ENCODE results near the gene OXCT1.

The OXCT1 gene

DNA sequence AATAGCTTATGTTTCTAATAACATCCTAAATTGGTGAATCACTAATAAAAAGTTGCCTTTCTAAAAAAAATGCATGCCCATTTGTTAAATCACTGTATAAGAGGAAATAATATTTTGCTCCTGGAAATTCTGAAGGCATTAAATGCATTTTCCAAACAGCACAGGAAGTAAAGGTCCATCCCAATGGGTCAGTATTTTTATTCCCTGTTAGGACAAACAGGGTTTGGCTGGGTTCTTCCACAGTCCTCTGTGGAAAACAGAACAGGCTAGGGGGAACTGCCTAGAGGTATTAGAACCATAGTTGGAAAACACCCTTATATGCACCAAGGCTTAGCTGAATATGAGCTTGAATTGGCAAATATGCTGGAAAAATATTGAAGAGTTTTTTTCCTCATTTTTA lies 85.2 kb downstream of the OXCT1 start:
- Histone ChIP-seq H3K27me3 (ENCODE audit: control insufficient read depth, insufficient read depth, low read length) (no peaks in the 10 kb centered on the region), H3K4me3 (ENCODE audit: low read length) (no peak overlapping the region), H3K9ac (ENCODE audit: low read length) (no peak overlapping the region), H3K4me1 (ENCODE audit: control insufficient read depth, insufficient read depth, low read length) (peaks cover 4% of the 10 kb centered on the region), H3K27ac (ENCODE audit: low read depth, low read length) (no peak overlapping the region), H3K36me3 (ENCODE audit: control insufficient read depth, insufficient read depth, low read length) (no peaks in the 10 kb centered on the region)

GRCh38 chr5:41778410-41778809 lies 91.8 kb downstream of the OXCT1 start:
- H3K4me3 ChIP-seq (ENCODE audit: low read length), result no peak overlapping the region
- H3K27me3 ChIP-seq (ENCODE audit: control insufficient read depth, insufficient read depth, low read length), result no peaks in the 10 kb centered on the region
- H3K36me3 ChIP-seq (ENCODE audit: control insufficient read depth, insufficient read depth, low read length), result no peaks in the 10 kb centered on the region
- H3K9ac ChIP-seq (ENCODE audit: low read length), result no peak overlapping the region
- no peaks in the 10 kb centered on the region for H3K4me1 ChIP-seq (ENCODE audit: control insufficient read depth, insufficient read depth, low read length)
- H3K27ac ChIP-seq (ENCODE audit: low read depth, low read length), result no peak overlapping the region

DNA sequence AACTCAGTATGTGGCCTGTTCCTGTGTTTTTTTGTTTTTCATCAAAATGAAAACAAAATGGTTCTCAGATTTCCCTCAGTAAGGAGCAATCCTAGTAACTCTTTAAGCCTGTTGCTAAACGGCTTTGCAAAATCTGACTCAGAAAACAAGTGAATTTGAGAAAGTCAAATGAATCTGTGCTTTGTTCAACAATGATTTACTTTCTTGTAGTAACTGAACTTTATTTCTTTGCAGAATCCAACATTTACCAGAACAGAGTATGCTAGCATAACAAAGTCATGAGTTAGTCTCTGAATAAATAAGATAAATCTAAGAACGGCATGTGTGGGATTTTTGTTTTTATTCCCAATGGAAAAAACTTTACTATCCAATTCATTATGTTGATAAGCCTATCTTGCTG lies 93.8 kb downstream of the OXCT1 start:
- no peaks in the 10 kb centered on the region for H3K36me3 ChIP-seq (ENCODE audit: control insufficient read depth, insufficient read depth, low read length)
- no peak overlapping the region for H3K27ac ChIP-seq (ENCODE audit: low read depth, low read length)
- no peak overlapping the region for H3K9ac ChIP-seq (ENCODE audit: low read length)
- H3K27me3 ChIP-seq (ENCODE audit: control insufficient read depth, insufficient read depth, low read length), result no peaks in the 10 kb centered on the region
- H3K4me3 ChIP-seq (ENCODE audit: low read length), result no peak overlapping the region
- H3K4me1 ChIP-seq (ENCODE audit: control insufficient read depth, insufficient read depth, low read length), result no peaks in the 10 kb centered on the region

DNA sequence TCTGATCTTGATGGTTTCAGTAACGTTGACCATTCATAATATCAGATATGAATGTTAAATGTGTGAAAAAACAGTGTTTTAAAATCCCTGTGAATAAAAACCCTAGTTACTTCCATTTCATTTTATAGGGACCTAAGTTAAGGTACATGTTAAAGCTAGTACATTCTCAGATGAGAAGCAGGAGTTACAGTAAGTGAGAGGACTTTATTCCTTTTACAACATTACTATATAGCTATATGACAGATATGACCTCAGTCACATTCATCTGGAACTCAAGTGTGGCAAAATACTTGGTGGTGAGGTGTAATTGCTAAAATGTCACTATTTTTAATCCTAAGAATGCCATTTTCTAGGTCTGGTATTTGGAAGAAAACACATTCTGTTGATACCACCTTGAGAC lies 96.4 kb downstream of the OXCT1 start:
- no peaks in the 10 kb centered on the region for H3K4me1 ChIP-seq (ENCODE audit: control insufficient read depth, insufficient read depth, low read length)
- H3K27me3 ChIP-seq (ENCODE audit: control insufficient read depth, insufficient read depth, low read length), result no peaks in the 10 kb centered on the region
- H3K4me3 ChIP-seq (ENCODE audit: low read length), result no peak overlapping the region
- no peak overlapping the region for H3K27ac ChIP-seq (ENCODE audit: low read depth, low read length)
- H3K36me3 ChIP-seq (ENCODE audit: control insufficient read depth, insufficient read depth, low read length), result no peaks in the 10 kb centered on the region
- H3K9ac ChIP-seq (ENCODE audit: low read length), result no peak overlapping the region

- H3K4me1 ChIP-seq (ENCODE audit: control insufficient read depth, insufficient read depth, low read length), result no peaks in the 10 kb centered on the region
- no peak overlapping the region for H3K9ac ChIP-seq (ENCODE audit: low read length)
- no peaks in the 10 kb centered on the region for H3K27me3 ChIP-seq (ENCODE audit: control insufficient read depth, insufficient read depth, low read length)
- H3K4me3 ChIP-seq (ENCODE audit: low read length), result no peak overlapping the region
- H3K27ac ChIP-seq (ENCODE audit: low read depth, low read length), result no peak overlapping the region
- no peaks in the 10 kb centered on the region for H3K36me3 ChIP-seq (ENCODE audit: control insufficient read depth, insufficient read depth, low read length)
Measured at GRCh38 chr5:41772785-41773442, 97.3 kb downstream of the OXCT1 start.

DNA sequence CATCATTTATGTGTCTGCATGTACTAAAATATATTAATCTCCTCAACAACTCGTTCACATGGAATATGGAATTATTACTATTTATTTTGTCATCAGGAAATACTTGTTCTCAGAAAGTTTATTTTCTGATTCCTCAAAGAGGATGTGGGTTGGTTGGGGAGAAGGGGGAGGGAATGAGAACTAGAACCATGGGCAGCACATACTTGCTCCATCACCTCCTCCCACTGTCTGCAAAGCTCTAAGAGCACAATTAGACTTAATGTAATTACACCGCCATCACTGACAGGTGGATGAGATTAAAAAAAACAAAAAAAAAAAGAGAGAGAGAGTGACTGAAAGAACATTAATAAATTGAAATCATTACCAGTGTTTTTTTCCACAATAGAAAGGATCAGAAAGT lies 98.2 kb downstream of the OXCT1 start:
- no peak overlapping the region for H3K9ac ChIP-seq (ENCODE audit: low read length)
- no peaks in the 10 kb centered on the region for H3K27me3 ChIP-seq (ENCODE audit: control insufficient read depth, insufficient read depth, low read length)
- H3K4me1 ChIP-seq (ENCODE audit: control insufficient read depth, insufficient read depth, low read length), result no peaks in the 10 kb centered on the region
- no peaks in the 10 kb centered on the region for H3K36me3 ChIP-seq (ENCODE audit: control insufficient read depth, insufficient read depth, low read length)
- no peak overlapping the region for H3K4me3 ChIP-seq (ENCODE audit: low read length)
- H3K27ac ChIP-seq (ENCODE audit: low read depth, low read length), result no peak overlapping the region

GRCh38 chr5:41770799-41771198 lies 99.4 kb downstream of the OXCT1 start:
- Histone ChIP-seq H3K9ac (ENCODE audit: low read length) (no peak overlapping the region), H3K4me1 (ENCODE audit: control insufficient read depth, insufficient read depth, low read length) (no peaks in the 10 kb centered on the region), H3K27me3 (ENCODE audit: control insufficient read depth, insufficient read depth, low read length) (no peaks in the 10 kb centered on the region), H3K4me3 (ENCODE audit: low read length) (no peak overlapping the region), H3K27ac (ENCODE audit: low read depth, low read length) (no peak overlapping the region), H3K36me3 (ENCODE audit: control insufficient read depth, insufficient read depth, low read length) (no peaks in the 10 kb centered on the region)

GRCh38 chr5:41768692-41769091 lies 101.5 kb downstream of the OXCT1 start:
- H3K4me1 ChIP-seq (ENCODE audit: control insufficient read depth, insufficient read depth, low read length), result no peaks in the 10 kb centered on the region
- no peak overlapping the region for H3K4me3 ChIP-seq (ENCODE audit: low read length)

GRCh38 chr5:41764650-41765049 lies 105.6 kb downstream of the OXCT1 start:
- no peak overlapping the region for H3K4me3 ChIP-seq (ENCODE audit: low read length)
- H3K27ac ChIP-seq (ENCODE audit: low read depth, low read length), result no peak overlapping the region
- H3K27me3 ChIP-seq (ENCODE audit: control insufficient read depth, insufficient read depth, low read length), result no peaks in the 10 kb centered on the region
- no peaks in the 10 kb centered on the region for H3K36me3 ChIP-seq (ENCODE audit: control insufficient read depth, insufficient read depth, low read length)
- H3K4me1 ChIP-seq (ENCODE audit: control insufficient read depth, insufficient read depth, low read length), result no peaks in the 10 kb centered on the region
- H3K9ac ChIP-seq (ENCODE audit: low read length), result no peak overlapping the region

More at GRCh38 chr5:41768692-41769091, 101.5 kb downstream of the OXCT1 start:
- H3K36me3 ChIP-seq (ENCODE audit: control insufficient read depth, insufficient read depth, low read length), result no peaks in the 10 kb centered on the region
- H3K9ac ChIP-seq (ENCODE audit: low read length), result no peak overlapping the region
- no peak overlapping the region for H3K27ac ChIP-seq (ENCODE audit: low read depth, low read length)
- H3K27me3 ChIP-seq (ENCODE audit: control insufficient read depth, insufficient read depth, low read length), result no peaks in the 10 kb centered on the region

- Histone ChIP-seq H3K4me1 (ENCODE audit: control insufficient read depth, insufficient read depth, low read length) (no peaks in the 10 kb centered on the region), H3K4me3 (ENCODE audit: low read length) (no peak overlapping the region), H3K27ac (ENCODE audit: low read depth, low read length) (no peak overlapping the region), H3K27me3 (ENCODE audit: control insufficient read depth, insufficient read depth, low read length) (no peaks in the 10 kb centered on the region), H3K36me3 (ENCODE audit: control insufficient read depth, insufficient read depth, low read length) (no peaks in the 10 kb centered on the region), H3K9ac (ENCODE audit: low read length) (no peak overlapping the region)
Measured at GRCh38 chr5:41763574-41763973, 106.7 kb downstream of the OXCT1 start.

GRCh38 chr5:41763081-41763480 lies 107.1 kb downstream of the OXCT1 start:
- Histone ChIP-seq H3K4me1 (ENCODE audit: control insufficient read depth, insufficient read depth, low read length) (no peaks in the 10 kb centered on the region), H3K36me3 (ENCODE audit: control insufficient read depth, insufficient read depth, low read length) (no peaks in the 10 kb centered on the region), H3K4me3 (ENCODE audit: low read length) (no peak overlapping the region), H3K9ac (ENCODE audit: low read length) (no peak overlapping the region), H3K27me3 (ENCODE audit: control insufficient read depth, insufficient read depth, low read length) (no peaks in the 10 kb centered on the region), H3K27ac (ENCODE audit: low read depth, low read length) (no peak overlapping the region)

DNA sequence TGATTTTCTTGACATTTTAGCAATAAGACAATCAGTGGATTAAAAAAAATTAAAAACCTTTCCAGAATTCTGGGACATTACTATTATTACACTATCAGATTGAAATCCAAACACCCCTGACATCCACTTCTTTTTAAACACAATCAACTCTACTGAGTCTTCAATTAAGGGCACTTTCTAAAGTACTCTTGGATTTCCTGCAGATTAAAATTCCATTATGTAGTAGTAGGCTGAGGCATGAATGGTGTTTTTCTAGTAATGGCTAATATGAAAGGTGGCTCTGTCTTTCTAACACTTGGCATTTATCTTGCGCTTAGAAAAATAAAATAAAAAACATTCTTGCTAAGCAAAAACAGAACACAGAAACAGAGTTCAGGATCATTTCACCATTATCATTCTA lies 107.8 kb downstream of the OXCT1 start:
- Histone ChIP-seq H3K27ac (ENCODE audit: low read depth, low read length) (no peak overlapping the region), H3K27me3 (ENCODE audit: control insufficient read depth, insufficient read depth, low read length) (no peaks in the 10 kb centered on the region), H3K9ac (ENCODE audit: low read length) (no peak overlapping the region), H3K4me1 (ENCODE audit: control insufficient read depth, insufficient read depth, low read length) (no peaks in the 10 kb centered on the region), H3K36me3 (ENCODE audit: control insufficient read depth, insufficient read depth, low read length) (no peaks in the 10 kb centered on the region), H3K4me3 (ENCODE audit: low read length) (no peak overlapping the region)

DNA sequence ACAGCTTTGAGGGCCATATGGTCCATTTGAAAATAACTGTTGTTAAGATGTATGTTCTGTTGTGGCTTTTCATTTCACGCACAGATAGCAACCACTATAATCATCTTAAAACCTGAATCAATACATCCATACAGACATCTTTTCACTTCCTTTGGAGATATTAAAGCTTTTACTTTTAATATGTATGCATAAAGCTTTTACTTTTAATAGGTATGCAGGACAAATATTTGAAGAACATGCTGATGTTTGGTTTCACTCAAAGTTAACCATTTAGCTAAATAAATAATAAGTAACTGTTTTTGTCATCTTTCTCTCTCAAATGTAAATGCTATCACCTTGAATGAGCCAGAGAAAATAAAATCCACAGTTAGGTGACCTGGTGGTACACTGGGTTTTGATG lies 108.6 kb downstream of the OXCT1 start:
- H3K9ac ChIP-seq (ENCODE audit: low read length), result no peak overlapping the region
- no peaks in the 10 kb centered on the region for H3K27me3 ChIP-seq (ENCODE audit: control insufficient read depth, insufficient read depth, low read length)
- H3K4me1 ChIP-seq (ENCODE audit: control insufficient read depth, insufficient read depth, low read length), result no peaks in the 10 kb centered on the region
- no peaks in the 10 kb centered on the region for H3K36me3 ChIP-seq (ENCODE audit: control insufficient read depth, insufficient read depth, low read length)
- no peak overlapping the region for H3K4me3 ChIP-seq (ENCODE audit: low read length)
- no peak overlapping the region for H3K27ac ChIP-seq (ENCODE audit: low read depth, low read length)
